Activated CD4-positive, alpha-beta T cell treated with anti-CD3 and anti-CD28 coated beads, Interleukin-2, amount 50 U/mL, for 24 hours (primary cell): ENCODE results near the gene FAXDC2.

ENCODE experiments used
- DNase-seq, 2 donors: peaks; one replicate each; pipeline ENCODE4 v3.0.0-alpha.2; 2020; ENCODE audit warnings: low read depth in 1 of 2, low spot score in 1 of 2

Gene FAXDC2

GRCh38 chr5:154850255-154851062, at the start of gene FAXDC2:
Gene FAXDC2 (minus strand): TSS chr5:154850603. CDS start chr5:154838178, 12,425 bp downstream.
- DNase-seq: no peak

- DNase-seq: no peak
Observed at GRCh38 chr5:154900066-154900465, 49.7 kb upstream of the FAXDC2 start.

- no peak for DNase-seq
Observed at GRCh38 chr5:154899151-154899816, 48.9 kb upstream of the FAXDC2 start.

- no peak for DNase-seq
Observed at GRCh38 chr5:154898210-154898609, 47.8 kb upstream of the FAXDC2 start.

GRCh38 chr5:154896562-154897165, 46.3 kb upstream of the FAXDC2 start:
- DNase-seq: no peak

GRCh38 chr5:154895606-154896561, 45.5 kb upstream of the FAXDC2 start:
- DNase-seq: no peak

GRCh38 chr5:154893381-154893780, 43.0 kb upstream of the FAXDC2 start:
- DNase-seq: no peak

- DNase-seq: no peak
Observed at GRCh38 chr5:154892369-154892771, 42.0 kb upstream of the FAXDC2 start.

- no peak for DNase-seq
Observed at GRCh38 chr5:154885439-154885838, 35.0 kb upstream of the FAXDC2 start.

GRCh38 chr5:154884424-154884823, 34.0 kb upstream of the FAXDC2 start:
- DNase-seq: no peak

GRCh38 chr5:154881986-154882385, 31.6 kb upstream of the FAXDC2 start:
- no peak for DNase-seq

- no peak for DNase-seq
Observed at GRCh38 chr5:154878642-154879335, 28.4 kb upstream of the FAXDC2 start.

- DNase-seq: no peak
Observed at GRCh38 chr5:154873791-154874331, 23.5 kb upstream of the FAXDC2 start.

GRCh38 chr5:154871734-154872133, 21.3 kb upstream of the FAXDC2 start:
- DNase-seq: no peak

GRCh38 chr5:154868702-154869101, 18.3 kb upstream of the FAXDC2 start:
- DNase-seq: no peak

GRCh38 chr5:154866841-154867240, 16.4 kb upstream of the FAXDC2 start:
- no peak for DNase-seq

- DNase-seq: no peak
Observed at GRCh38 chr5:154865466-154866184, 15.2 kb upstream of the FAXDC2 start.

GRCh38 chr5:154863291-154864080, 13.1 kb upstream of the FAXDC2 start:
- no peak for DNase-seq

- no peak for DNase-seq
Observed at GRCh38 chr5:154862766-154863165, 12.4 kb upstream of the FAXDC2 start.
